GM19372 (cell line): ENCODE results near the gene CPZ.
"Not testable (repeated sequence)": the region's sequence is repeated elsewhere in the genome, so short reads cannot be mapped to it uniquely, and the experiment has no call there.

Experiments
- ATAC-seq: cut with Tn5 transposase; IDR thresholded peaks from one replicate; pipeline ENCODE4 v1.9.1; 2021; ENCODE audit warnings: mild to moderate bottlenecking, low read depth, moderate library complexity; ENCODE audit not compliant: unreplicated experiment

CPZ gene

GRCh38 chr4:8607603-8608481, 15.3 kb downstream of the CPZ start:
- no peak for ATAC-seq

- ATAC-seq, result no peak
These were observed 16.3 kb downstream of the CPZ start for GRCh38 chr4:8608714-8609391.

GRCh38 chr4:8609406-8609805, 16.8 kb downstream of the CPZ start:
- ATAC-seq, result no peak

GRCh38 chr4:8609824-8610350, 17.3 kb downstream of the CPZ start:
- no peak for ATAC-seq

DNA sequence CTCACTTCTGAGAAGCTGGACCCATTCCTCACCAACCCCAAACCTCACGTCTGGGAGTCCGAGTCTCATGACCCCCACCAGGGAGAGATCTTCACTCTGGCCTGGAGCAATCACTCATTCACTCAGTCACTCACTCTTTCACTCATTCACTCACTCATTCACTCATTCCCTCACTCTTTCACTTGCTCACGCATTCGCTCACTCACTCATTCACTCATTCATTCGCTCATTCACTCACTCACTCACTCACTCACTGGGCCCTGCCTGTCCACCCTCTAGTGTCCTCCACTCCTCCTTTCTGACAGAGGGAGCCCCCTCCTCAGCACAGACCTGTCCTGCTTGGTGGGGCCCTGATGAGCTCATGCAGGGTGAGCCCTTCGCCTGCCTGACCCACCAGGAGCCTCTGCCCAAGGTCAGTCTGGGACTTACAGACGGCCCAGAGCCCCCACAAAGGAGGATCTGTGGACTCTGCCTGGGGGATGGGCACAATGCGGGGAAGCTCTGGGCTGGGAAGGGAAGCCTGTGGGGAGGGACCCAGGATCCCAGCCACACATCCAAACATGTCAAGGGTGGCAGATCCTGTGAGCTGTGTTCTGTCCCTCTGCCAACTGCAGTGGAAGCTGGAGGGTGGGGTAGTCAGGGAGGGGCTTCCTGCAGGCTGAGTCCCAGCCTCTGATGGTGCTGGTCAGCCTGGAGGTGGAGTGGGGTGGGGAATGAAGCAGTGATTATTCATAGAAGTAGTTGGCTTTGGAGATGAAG, 18.5 kb downstream of the CPZ start:
- ATAC-seq, result no peak

DNA sequence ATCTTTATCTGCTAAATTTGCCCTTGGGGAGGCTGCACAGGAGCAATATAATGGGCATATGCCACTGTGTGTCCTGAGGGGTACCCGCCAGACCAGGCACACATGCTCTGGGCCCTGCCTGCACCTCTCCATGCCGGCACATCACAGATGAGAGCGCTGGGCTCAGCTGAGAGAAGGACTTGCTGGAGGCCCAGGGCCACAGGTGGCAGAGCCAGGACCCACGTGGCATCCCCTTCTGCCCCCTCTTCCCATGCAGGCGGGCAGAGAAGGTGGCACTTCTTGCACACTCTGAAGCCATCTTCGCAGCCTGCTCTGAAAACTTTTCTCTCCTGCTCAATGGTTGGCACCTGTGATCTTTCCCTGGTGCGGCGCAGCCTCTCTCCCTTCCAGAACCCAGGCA, 20.1 kb downstream of the CPZ start:
- no peak for ATAC-seq

- ATAC-seq, result no peak
These were observed 21.1 kb downstream of the CPZ start for GRCh38 chr4:8613421-8614364.

GRCh38 chr4:8614365-8615193, 22.0 kb downstream of the CPZ start:
- no peak for ATAC-seq

DNA sequence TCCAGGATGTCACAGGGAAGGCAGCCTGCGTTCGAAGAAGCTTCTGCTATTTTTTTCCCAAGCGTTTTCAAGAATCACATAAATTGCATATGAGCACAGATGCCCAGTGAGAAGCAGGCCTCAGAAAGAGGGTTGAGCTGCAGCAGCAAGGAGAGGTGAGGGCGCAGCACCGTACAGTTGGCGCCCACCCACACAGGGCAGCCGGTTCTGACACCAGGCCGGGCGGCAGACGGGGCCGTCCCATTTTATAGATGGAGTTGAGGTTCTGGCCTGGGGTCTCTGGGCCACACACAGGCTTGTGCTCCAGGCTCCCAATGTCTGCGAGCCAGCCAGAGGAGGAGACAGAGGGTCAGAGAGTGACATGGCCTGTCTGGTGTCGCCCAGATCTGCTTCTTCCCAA, 22.8 kb downstream of the CPZ start:
- ATAC-seq, result no peak

- no peak for ATAC-seq
These were observed 23.6 kb downstream of the CPZ start for GRCh38 chr4:8615921-8616787.

GRCh38 chr4:8616831-8617230, 24.3 kb downstream of the CPZ start:
- ATAC-seq, result no peak

DNA sequence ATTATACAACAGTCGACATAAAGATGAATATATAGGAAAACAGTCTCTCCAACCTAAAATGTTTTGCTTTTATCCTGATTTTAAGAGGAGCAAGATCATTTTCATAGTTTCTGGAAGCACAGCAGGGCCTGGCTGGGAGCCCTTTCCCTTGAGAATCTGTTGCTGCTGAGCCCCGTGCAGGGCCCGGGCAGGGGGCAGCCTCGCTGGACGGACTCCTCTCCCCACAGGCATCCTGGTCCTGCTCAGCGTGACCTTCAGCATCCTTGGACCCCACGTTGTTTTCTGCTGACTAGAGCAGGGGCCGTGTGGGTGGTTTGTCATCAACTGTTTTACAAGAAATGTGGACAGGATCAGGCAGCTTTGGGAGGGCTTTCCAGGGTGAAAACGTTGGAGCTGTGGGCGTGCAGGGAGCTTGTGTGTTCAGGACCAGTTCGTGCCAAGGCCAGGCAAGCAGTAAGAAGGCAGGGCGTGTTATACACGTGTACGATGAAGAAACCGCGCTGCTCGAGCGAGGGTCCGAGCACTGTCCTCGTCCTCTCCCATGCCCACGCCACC, 25.0 kb downstream of the CPZ start:
- no peak for ATAC-seq

DNA sequence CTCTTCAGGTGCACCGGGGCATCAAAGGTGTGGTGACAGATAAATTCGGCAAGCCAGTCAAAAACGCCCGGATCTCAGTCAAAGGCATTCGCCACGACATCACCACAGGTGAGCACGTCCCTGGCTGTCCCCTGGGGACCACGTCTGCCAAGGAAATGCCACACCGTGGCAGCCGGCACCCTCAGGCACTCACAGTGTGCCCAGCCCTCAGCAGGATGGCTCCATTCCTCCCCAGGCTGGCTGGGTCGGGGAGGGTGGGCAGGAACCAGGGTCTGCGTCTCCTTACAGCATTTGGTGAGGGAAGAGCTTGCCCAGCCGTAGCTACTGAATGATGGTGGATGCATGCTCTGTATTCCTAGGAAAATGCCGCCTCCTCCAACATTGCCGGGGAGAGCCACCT, 25.9 kb downstream of the CPZ start:
- ATAC-seq, result no peak

DNA sequence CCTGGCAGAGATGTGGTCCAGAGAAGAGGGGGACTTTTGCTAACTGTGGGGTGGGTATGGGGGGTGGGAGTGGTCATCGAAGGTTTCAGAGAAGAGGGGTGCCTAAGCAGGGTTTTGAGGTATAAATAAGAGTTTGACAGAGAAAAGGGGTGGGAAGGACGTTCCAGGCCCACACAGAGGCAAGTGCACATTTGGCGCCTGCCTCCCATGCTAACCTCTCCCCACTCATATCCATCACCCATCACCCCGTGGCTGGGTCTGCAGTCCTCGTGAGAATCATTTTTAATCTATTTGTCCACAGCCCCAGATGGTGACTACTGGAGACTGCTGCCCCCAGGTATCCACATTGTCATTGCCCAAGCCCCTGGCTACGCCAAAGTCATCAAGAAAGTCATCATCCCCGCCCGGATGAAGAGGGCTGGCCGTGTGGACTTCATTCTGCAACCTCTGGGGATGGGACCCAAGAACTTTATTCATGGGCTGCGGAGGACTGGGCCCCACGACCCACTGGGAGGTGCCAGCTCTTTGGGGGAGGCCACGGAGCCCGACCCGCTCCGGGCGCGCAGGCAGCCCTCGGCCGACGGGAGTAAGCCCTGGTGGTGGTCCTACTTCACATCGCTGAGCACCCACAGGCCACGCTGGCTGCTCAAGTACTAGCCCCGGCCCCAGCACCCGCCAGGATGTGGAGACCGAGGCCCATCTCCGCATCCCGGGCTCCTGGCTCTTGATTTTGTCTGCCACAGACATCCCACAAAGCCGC, 26.6 kb downstream of the CPZ start:
- no peak for ATAC-seq

DNA sequence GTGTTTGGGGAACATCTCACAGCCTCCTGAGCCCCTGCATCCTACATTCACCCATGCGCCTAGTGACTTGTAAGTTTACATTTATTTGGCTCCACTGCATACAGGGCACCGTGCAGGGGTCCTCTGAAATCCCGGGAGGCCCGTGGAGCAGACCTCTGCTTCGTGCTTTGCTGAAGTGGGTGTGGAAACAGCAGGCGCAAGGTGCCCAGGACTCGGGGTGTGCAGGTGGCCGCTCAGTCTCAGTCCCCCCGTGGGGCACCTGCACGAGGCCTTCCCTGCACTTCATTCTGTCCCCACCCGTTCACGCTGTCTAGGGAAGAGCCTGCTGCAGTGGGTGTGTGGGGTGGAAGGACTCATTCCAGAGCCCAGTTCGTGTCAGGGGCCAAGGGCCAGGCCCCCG, 28.6 kb downstream of the CPZ start:
- ATAC-seq, result not testable (repeated sequence)

GRCh38 chr4:8624601-8625272, 32.2 kb downstream of the CPZ start:
- ATAC-seq, result not testable (repeated sequence)
